ENCODE results near the gene MIPOL1.

GRCh38 chr14:37375566-37375965 is 177.8 kb downstream of the MIPOL1 start:
- TF ChIP-seq CTCF (conservative IDR thresholded peaks at IDR 0.05) (no peak), EZH2 (IDR thresholded peaks at IDR 0.05; ENCODE audit: low read depth) (no peak)
